Large intestine (tissue), 3 donors: Measurements from ENCODE around the gene VWF. TPM values are rescaled to one million over a fixed set of nuclear protein-coding genes. Genes with fewer than 3 reads are reported as not detected.

ENCODE experiments used
- DNase-seq, 2 donors: peaks; one replicate each; pipeline versions ENCODE4 v3.0.0 to v3.0.0-alpha.2; 2013
- H3K27ac ChIP-seq: one replicate; pipeline ENCODE4 v1.5.1; 2013; ENCODE audit warnings: low read length
- H3K27me3 ChIP-seq: 2 replicates; pipeline ENCODE4 v1.6.1; 2013; ENCODE audit warnings: low read length; ENCODE audit not compliant: control insufficient read depth, insufficient read depth
- H3K36me3 ChIP-seq: 2 replicates; pipeline ENCODE4 v1.6.1; 2013; ENCODE audit warnings: low read length; ENCODE audit not compliant: control insufficient read depth, insufficient read depth
- H3K4me1 ChIP-seq: one replicate; pipeline ENCODE4 v1.6.1; 2013; ENCODE audit warnings: low read length; ENCODE audit not compliant: control insufficient read depth, insufficient read depth
- H3K4me3 ChIP-seq: one replicate; pipeline ENCODE4 v1.5.1; 2013; ENCODE audit warnings: low read length
- H3K9me3 ChIP-seq: one replicate; pipeline ENCODE4 v1.6.1; 2013; ENCODE audit warnings: mild to moderate bottlenecking, low read depth, low read length, moderate library complexity; ENCODE audit not compliant: control insufficient read depth
- WGBS: methylation state at CpG from one replicate; pipeline ENCODE4 v1.1.5; 2013; ENCODE audit warnings: low lambda C conversion rate; ENCODE audit not compliant: insufficient coverage; 5-methylcytosine and 5-hydroxymethylcytosine counted together
- polyA plus RNA-seq: library from polyadenylated mRNA; unstranded; fragments of 120-200 nt; gene quantifications from one replicate; pipeline ENCODE4 v1.2.1, GENCODE V29; 2013

Gene VWF
- polyA plus RNA-seq, 1 donor: 13.8 TPM

GRCh38 chr12:5927732-5928516 is 196.5 kb downstream of the VWF start:
- Histone ChIP-seq H3K36me3 (no peaks in the 10 kb centered on the region), H3K9me3 (no peaks in the 10 kb centered on the region), H3K27ac (no peak overlapping the region), H3K27me3 (peaks cover 15% of the 10 kb centered on the region), H3K4me1 (no peaks in the 10 kb centered on the region), H3K4me3 (no peak overlapping the region)
- no peak for DNase-seq
- no CpG with 5 or more reads among the region's 4 CpGs for WGBS

- H3K4me3 ChIP-seq: no peak overlapping the region
- no peak for DNase-seq
- WGBS: no CpG with 5 or more reads among the region's 9 CpGs
- no peaks in the 10 kb centered on the region for H3K36me3 ChIP-seq
- peaks cover 11% of the 10 kb centered on the region for H3K27me3 ChIP-seq
- no peak overlapping the region for H3K27ac ChIP-seq
- no peaks in the 10 kb centered on the region for H3K9me3 ChIP-seq
- no peaks in the 10 kb centered on the region for H3K4me1 ChIP-seq
Observed at GRCh38 chr12:5925646-5926045, 198.8 kb downstream of the VWF start.

GRCh38 chr12:5924342-5924741 is 200.1 kb downstream of the VWF start:
- H3K36me3 ChIP-seq: no peaks in the 10 kb centered on the region
- H3K27ac ChIP-seq: no peak overlapping the region
- WGBS: no CpG with 5 or more reads among the region's 7 CpGs
- H3K4me3 ChIP-seq: no peak overlapping the region
- H3K4me1 ChIP-seq: no peaks in the 10 kb centered on the region
- DNase-seq: no peak
- H3K27me3 ChIP-seq: peaks cover 8% of the 10 kb centered on the region
- no peaks in the 10 kb centered on the region for H3K9me3 ChIP-seq

- no peak overlapping the region for H3K27ac ChIP-seq
- H3K27me3 ChIP-seq: peaks cover 8% of the 10 kb centered on the region
- H3K4me3 ChIP-seq: no peak overlapping the region
- no peaks in the 10 kb centered on the region for H3K36me3 ChIP-seq
- no peaks in the 10 kb centered on the region for H3K4me1 ChIP-seq
- H3K9me3 ChIP-seq: no peaks in the 10 kb centered on the region
- 20% methylated on average over 1 of the region's 5 CpGs for WGBS
- DNase-seq: no peak
Observed at GRCh38 chr12:5923751-5924150, 200.7 kb downstream of the VWF start.

- H3K27me3 ChIP-seq: peaks cover 7% of the 10 kb centered on the region
- no peak for DNase-seq
- no CpG with 5 or more reads among the region's 14 CpGs for WGBS
- H3K9me3 ChIP-seq: no peaks in the 10 kb centered on the region
- H3K36me3 ChIP-seq: no peaks in the 10 kb centered on the region
- no peaks in the 10 kb centered on the region for H3K4me1 ChIP-seq
- no peak overlapping the region for H3K4me3 ChIP-seq
- no peak overlapping the region for H3K27ac ChIP-seq
Observed at GRCh38 chr12:5923043-5923605, 201.3 kb downstream of the VWF start.

- DNase-seq: no peak
- no CpG with 5 or more reads among the region's 15 CpGs for WGBS
- no peaks in the 10 kb centered on the region for H3K4me1 ChIP-seq
Observed at GRCh38 chr12:5921966-5922899, 202.2 kb downstream of the VWF start.

GRCh38 chr12:5921027-5921909 is 203.2 kb downstream of the VWF start:
- Histone ChIP-seq H3K4me1 (no peaks in the 10 kb centered on the region), H3K27me3 (peaks cover 3% of the 10 kb centered on the region), H3K36me3 (no peaks in the 10 kb centered on the region), H3K9me3 (no peaks in the 10 kb centered on the region), H3K27ac (no peak overlapping the region), H3K4me3 (no peak overlapping the region)
- no peak for DNase-seq
- no CpG with 5 or more reads among the region's 25 CpGs for WGBS

More at GRCh38 chr12:5921966-5922899, 202.2 kb downstream of the VWF start:
- H3K36me3 ChIP-seq: no peaks in the 10 kb centered on the region
- no peak overlapping the region for H3K27ac ChIP-seq
- H3K4me3 ChIP-seq: no peak overlapping the region
- H3K27me3 ChIP-seq: peaks cover 3% of the 10 kb centered on the region
- no peaks in the 10 kb centered on the region for H3K9me3 ChIP-seq

- WGBS: 80% methylated on average over 1 of the region's 9 CpGs
- H3K36me3 ChIP-seq: no peaks in the 10 kb centered on the region
Observed at GRCh38 chr12:5916785-5917290, 207.6 kb downstream of the VWF start.

GRCh38 chr12:5915511-5915910 is 209.0 kb downstream of the VWF start:
- H3K4me1 ChIP-seq: no peaks in the 10 kb centered on the region
- H3K27ac ChIP-seq: no peak overlapping the region
- peaks cover 14% of the 10 kb centered on the region for H3K27me3 ChIP-seq
- WGBS: no CpG with 5 or more reads among the region's 4 CpGs
- no peaks in the 10 kb centered on the region for H3K36me3 ChIP-seq
- no peaks in the 10 kb centered on the region for H3K9me3 ChIP-seq
- no peak for DNase-seq
- no peak overlapping the region for H3K4me3 ChIP-seq

More at GRCh38 chr12:5916785-5917290, 207.6 kb downstream of the VWF start:
- no peak for DNase-seq
- Histone ChIP-seq H3K9me3 (no peaks in the 10 kb centered on the region), H3K4me1 (no peaks in the 10 kb centered on the region), H3K27ac (no peak overlapping the region), H3K4me3 (no peak overlapping the region), H3K27me3 (peaks cover 7% of the 10 kb centered on the region)
